ENCODE measurements around the gene DMD. TPM values are rescaled to one million over a fixed set of nuclear protein-coding genes. Genes with fewer than 3 reads are reported as not detected.

Gene DMD
- total and polyA plus RNA-seq, 9 donors: 14.0 to 70.5 (median 37.6) TPM

DNA sequence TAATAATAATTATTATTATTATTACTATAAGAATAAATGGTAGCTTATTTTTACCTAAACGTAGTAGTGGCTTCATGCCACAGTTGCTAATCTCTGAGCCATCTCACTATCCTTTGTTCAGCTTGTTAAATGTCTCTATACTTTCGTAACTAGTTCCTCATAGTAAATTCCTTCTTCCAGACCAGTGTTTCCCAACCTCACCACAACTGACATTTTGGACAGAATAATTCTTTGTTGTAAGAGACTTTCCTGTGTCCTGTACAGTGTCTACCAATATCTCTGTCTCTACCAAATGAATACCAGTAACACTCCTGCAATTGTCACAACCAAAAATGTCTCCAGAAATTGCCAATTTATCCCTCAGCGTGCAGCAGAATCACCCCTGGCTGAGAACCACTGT is 1040.9 kb downstream of the DMD start:
- WGBS, 3 donors: 70 to 74% (median 73%) methylated on average over 3 of the region's 3 CpGs
- H3K27ac ChIP-seq: no peak overlapping the region
- no peaks in the 10 kb centered on the region for H3K4me1 ChIP-seq (ENCODE audit: insufficient read depth)
- no peaks in the 10 kb centered on the region for H3K9me3 ChIP-seq
- H3K27me3 ChIP-seq: no peaks in the 10 kb centered on the region
- H3K36me3 ChIP-seq: no peaks in the 10 kb centered on the region
- intact Hi-C loops (cut with DNase I): no loop called here
- no peak overlapping the region for H3K4me3 ChIP-seq
- TF ChIP-seq POLR2A (IDR thresholded peaks at IDR 0.05): no peak
- DNase-seq: no peak

GRCh38 chrX:32155044-32155638 is 1056.2 kb downstream of the DMD start:
- Histone ChIP-seq H3K36me3 (no peaks in the 10 kb centered on the region), H3K4me1 (ENCODE audit: insufficient read depth) (no peaks in the 10 kb centered on the region), H3K27ac (no peak overlapping the region), H3K4me3 (no peak overlapping the region), H3K9me3 (no peaks in the 10 kb centered on the region), H3K27me3 (no peaks in the 10 kb centered on the region)
- TF ChIP-seq POLR2A (IDR thresholded peaks at IDR 0.05) (no peak), EP300 (IDR thresholded peaks at IDR 0.05) (no peak)
- TF ChIP-seq, protein P1, sequence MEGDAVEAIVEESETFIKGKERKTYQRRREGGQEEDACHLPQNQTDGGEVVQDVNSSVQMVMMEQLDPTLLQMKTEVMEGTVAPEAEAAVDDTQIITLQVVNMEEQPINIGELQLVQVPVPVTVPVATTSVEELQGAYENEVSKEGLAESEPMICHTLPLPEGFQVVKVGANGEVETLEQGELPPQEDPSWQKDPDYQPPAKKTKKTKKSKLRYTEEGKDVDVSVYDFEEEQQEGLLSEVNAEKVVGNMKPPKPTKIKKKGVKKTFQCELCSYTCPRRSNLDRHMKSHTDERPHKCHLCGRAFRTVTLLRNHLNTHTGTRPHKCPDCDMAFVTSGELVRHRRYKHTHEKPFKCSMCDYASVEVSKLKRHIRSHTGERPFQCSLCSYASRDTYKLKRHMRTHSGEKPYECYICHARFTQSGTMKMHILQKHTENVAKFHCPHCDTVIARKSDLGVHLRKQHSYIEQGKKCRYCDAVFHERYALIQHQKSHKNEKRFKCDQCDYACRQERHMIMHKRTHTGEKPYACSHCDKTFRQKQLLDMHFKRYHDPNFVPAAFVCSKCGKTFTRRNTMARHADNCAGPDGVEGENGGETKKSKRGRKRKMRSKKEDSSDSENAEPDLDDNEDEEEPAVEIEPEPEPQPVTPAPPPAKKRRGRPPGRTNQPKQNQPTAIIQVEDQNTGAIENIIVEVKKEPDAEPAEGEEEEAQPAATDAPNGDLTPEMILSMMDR (IDR thresholded peaks at IDR 0.05): no peak
- 14 to 19% (median 18%) methylated on average over 5 of the region's 5 CpGs for WGBS, 3 donors
- intact Hi-C loops (cut with DNase I): no loop called here
- DNase-seq: no peak

GRCh38 chrX:32153585-32153984 is 1057.8 kb downstream of the DMD start:
- no peak for DNase-seq
- H3K27ac ChIP-seq: no peak overlapping the region
- 71 to 76% (median 76%) methylated on average over 4 of the region's 4 CpGs for WGBS, 3 donors
- TF ChIP-seq, protein P1 (IDR thresholded peaks at IDR 0.05): no peak
- TF ChIP-seq POLR2A (IDR thresholded peaks at IDR 0.05) (no peak), EP300 (IDR thresholded peaks at IDR 0.05) (no peak)
- no peaks in the 10 kb centered on the region for H3K27me3 ChIP-seq
- H3K4me1 ChIP-seq (ENCODE audit: insufficient read depth): no peaks in the 10 kb centered on the region
- H3K36me3 ChIP-seq: no peaks in the 10 kb centered on the region
- no peak overlapping the region for H3K4me3 ChIP-seq
- intact Hi-C loops (cut with DNase I): no loop called here
- H3K9me3 ChIP-seq: no peaks in the 10 kb centered on the region

GRCh38 chrX:32150141-32150540 is 1061.2 kb downstream of the DMD start:
- Histone ChIP-seq H3K27ac (no peak overlapping the region), H3K27me3 (no peaks in the 10 kb centered on the region), H3K4me1 (ENCODE audit: insufficient read depth) (no peaks in the 10 kb centered on the region), H3K4me3 (no peak overlapping the region), H3K36me3 (no peaks in the 10 kb centered on the region), H3K9me3 (no peaks in the 10 kb centered on the region)
- DNase-seq: no peak
- TF ChIP-seq POLR2A (IDR thresholded peaks at IDR 0.05) (no peak), EP300 (IDR thresholded peaks at IDR 0.05) (no peak)
- TF ChIP-seq, protein P1 (IDR thresholded peaks at IDR 0.05): no peak
- WGBS, 3 donors: 54 to 63% (median 57%) methylated on average over 6 of the region's 6 CpGs
- intact Hi-C loops (cut with DNase I): no loop called here

DNA sequence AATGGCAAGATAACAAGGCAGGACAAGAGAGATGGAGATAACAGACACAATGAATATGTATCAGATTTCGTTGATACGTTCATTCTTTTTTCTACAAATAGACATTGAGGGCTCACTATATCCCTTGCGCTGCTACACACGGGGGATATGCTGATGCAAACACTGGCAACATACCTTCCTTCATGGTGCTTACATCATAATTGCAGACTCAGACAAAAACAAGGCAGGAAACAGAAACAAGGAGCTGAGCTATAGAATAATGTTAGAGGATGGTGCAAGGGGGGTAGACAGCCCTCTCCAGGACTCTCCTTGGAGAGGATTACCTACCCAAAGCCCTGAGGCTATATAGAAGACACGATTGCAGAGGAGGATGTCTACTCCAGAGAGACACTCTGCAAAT is 1069.5 kb downstream of the DMD start:
- 68 to 70% (median 69%) methylated on average over 5 of the region's 5 CpGs for WGBS, 3 donors
- no peaks in the 10 kb centered on the region for H3K9me3 ChIP-seq
- no peak for DNase-seq
- H3K4me3 ChIP-seq: no peak overlapping the region
- TF ChIP-seq, protein P1 (IDR thresholded peaks at IDR 0.05): no peak
- TF ChIP-seq EP300 (IDR thresholded peaks at IDR 0.05) (no peak), POLR2A (IDR thresholded peaks at IDR 0.05) (no peak)
- H3K4me1 ChIP-seq (ENCODE audit: insufficient read depth): no peaks in the 10 kb centered on the region
- intact Hi-C loops (cut with DNase I): no loop called here
- H3K27me3 ChIP-seq: no peaks in the 10 kb centered on the region
- H3K36me3 ChIP-seq: no peaks in the 10 kb centered on the region
- no peak overlapping the region for H3K27ac ChIP-seq

All from ovary (tissue), 9 donors.